Measurements from ENCODE around the gene C10orf120.

C10orf120 gene

GRCh38 chr10:122706467-122706866 is 6.8 kb upstream of the C10orf120 start:
- Histone ChIP-seq H3K4me1 (ENCODE audit: control insufficient read depth, insufficient read depth, low read length) (no peaks in the 10 kb centered on the region), H3K27me3 (ENCODE audit: control insufficient read depth, insufficient read depth, low read length, poor library complexity, severe bottlenecking) (no peaks in the 10 kb centered on the region), H3K36me3 (ENCODE audit: control insufficient read depth, insufficient read depth, low read length) (no peaks in the 10 kb centered on the region), H3K9me3 (ENCODE audit: control insufficient read depth, low read length) (no peaks in the 10 kb centered on the region), H3K27ac (ENCODE audit: insufficient read depth, low read depth, low read length, poor library complexity, severe bottlenecking) (no peak overlapping the region), H3K4me3 (ENCODE audit: insufficient read depth, low read depth, low read length) (no peak overlapping the region)
- 88 to 92% methylated on average over 2 of the region's 2 CpGs for WGBS, 2 experiments

GRCh38 chr10:122703483-122704448 is 4.1 kb upstream of the C10orf120 start:
- Histone ChIP-seq H3K4me1 (ENCODE audit: control insufficient read depth, insufficient read depth, low read length) (no peaks in the 10 kb centered on the region), H3K9me3 (ENCODE audit: control insufficient read depth, low read length) (no peaks in the 10 kb centered on the region), H3K27me3 (ENCODE audit: control insufficient read depth, insufficient read depth, low read length, poor library complexity, severe bottlenecking) (no peaks in the 10 kb centered on the region), H3K36me3 (ENCODE audit: control insufficient read depth, insufficient read depth, low read length) (no peaks in the 10 kb centered on the region), H3K4me3 (ENCODE audit: insufficient read depth, low read depth, low read length) (no peak overlapping the region), H3K27ac (ENCODE audit: insufficient read depth, low read depth, low read length, poor library complexity, severe bottlenecking) (no peak overlapping the region)
- 57 to 59% methylated on average over 8 to 9 of the region's 9 CpGs for WGBS, 2 experiments

GRCh38 chr10:122702275-122702674 is 2.6 kb upstream of the C10orf120 start:
- Histone ChIP-seq H3K4me1 (ENCODE audit: control insufficient read depth, insufficient read depth, low read length) (no peaks in the 10 kb centered on the region), H3K27ac (ENCODE audit: insufficient read depth, low read depth, low read length, poor library complexity, severe bottlenecking) (no peak overlapping the region), H3K27me3 (ENCODE audit: control insufficient read depth, insufficient read depth, low read length, poor library complexity, severe bottlenecking) (no peaks in the 10 kb centered on the region), H3K9me3 (ENCODE audit: control insufficient read depth, low read length) (no peaks in the 10 kb centered on the region), H3K36me3 (ENCODE audit: control insufficient read depth, insufficient read depth, low read length) (no peaks in the 10 kb centered on the region), H3K4me3 (ENCODE audit: insufficient read depth, low read depth, low read length) (no peak overlapping the region)
- 33 to 60% methylated on average over 1 to 2 of the region's 2 CpGs for WGBS, 2 experiments

- H3K4me1 ChIP-seq (ENCODE audit: control insufficient read depth, insufficient read depth, low read length): no peaks in the 10 kb centered on the region
- no peaks in the 10 kb centered on the region for H3K36me3 ChIP-seq (ENCODE audit: control insufficient read depth, insufficient read depth, low read length)
- 73 to 74% methylated on average over 2 of the region's 2 CpGs for WGBS, 2 experiments
Observed at GRCh38 chr10:122701652-122702051, 2.0 kb upstream of the C10orf120 start.

GRCh38 chr10:122696687-122697086 is 3.0 kb downstream of the C10orf120 start:
- Histone ChIP-seq H3K27me3 (ENCODE audit: control insufficient read depth, insufficient read depth, low read length, poor library complexity, severe bottlenecking) (no peaks in the 10 kb centered on the region), H3K4me3 (ENCODE audit: insufficient read depth, low read depth, low read length) (no peak overlapping the region)
- 84 to 94% methylated on average over 1 of the region's 1 CpG for whole genome bisulfite sequencing, 2 experiments

More at GRCh38 chr10:122701652-122702051, 2.0 kb upstream of the C10orf120 start:
- Histone ChIP-seq H3K27me3 (ENCODE audit: control insufficient read depth, insufficient read depth, low read length, poor library complexity, severe bottlenecking) (no peaks in the 10 kb centered on the region), H3K9me3 (ENCODE audit: control insufficient read depth, low read length) (no peaks in the 10 kb centered on the region), H3K4me3 (ENCODE audit: insufficient read depth, low read depth, low read length) (no peak overlapping the region), H3K27ac (ENCODE audit: insufficient read depth, low read depth, low read length, poor library complexity, severe bottlenecking) (no peak overlapping the region)

GRCh38 chr10:122692744-122693143 is 6.9 kb downstream of the C10orf120 start:
- Histone ChIP-seq H3K27ac (ENCODE audit: insufficient read depth, low read depth, low read length, poor library complexity, severe bottlenecking) (no peak overlapping the region), H3K9me3 (ENCODE audit: control insufficient read depth, low read length) (no peaks in the 10 kb centered on the region), H3K4me3 (ENCODE audit: insufficient read depth, low read depth, low read length) (no peak overlapping the region), H3K27me3 (ENCODE audit: control insufficient read depth, insufficient read depth, low read length, poor library complexity, severe bottlenecking) (no peaks in the 10 kb centered on the region), H3K36me3 (ENCODE audit: control insufficient read depth, insufficient read depth, low read length) (no peaks in the 10 kb centered on the region), H3K4me1 (ENCODE audit: control insufficient read depth, insufficient read depth, low read length) (no peaks in the 10 kb centered on the region)
- 83 to 91% methylated on average over 5 of the region's 5 CpGs for WGBS, 2 experiments

More at GRCh38 chr10:122696687-122697086, 3.0 kb downstream of the C10orf120 start:
- Histone ChIP-seq H3K4me1 (ENCODE audit: control insufficient read depth, insufficient read depth, low read length) (no peaks in the 10 kb centered on the region), H3K27ac (ENCODE audit: insufficient read depth, low read depth, low read length, poor library complexity, severe bottlenecking) (no peak overlapping the region), H3K36me3 (ENCODE audit: control insufficient read depth, insufficient read depth, low read length) (no peaks in the 10 kb centered on the region), H3K9me3 (ENCODE audit: control insufficient read depth, low read length) (no peaks in the 10 kb centered on the region)

- H3K9me3 ChIP-seq (ENCODE audit: control insufficient read depth, low read length): no peaks in the 10 kb centered on the region
- no peaks in the 10 kb centered on the region for H3K4me1 ChIP-seq (ENCODE audit: control insufficient read depth, insufficient read depth, low read length)
- H3K4me3 ChIP-seq (ENCODE audit: insufficient read depth, low read depth, low read length): no peak overlapping the region
- no peaks in the 10 kb centered on the region for H3K36me3 ChIP-seq (ENCODE audit: control insufficient read depth, insufficient read depth, low read length)
- H3K27me3 ChIP-seq (ENCODE audit: control insufficient read depth, insufficient read depth, low read length, poor library complexity, severe bottlenecking): no peaks in the 10 kb centered on the region
- no peak overlapping the region for H3K27ac ChIP-seq (ENCODE audit: insufficient read depth, low read depth, low read length, poor library complexity, severe bottlenecking)
- WGBS, 2 experiments: 92% methylated on average over 5 of the region's 6 CpGs
Observed at GRCh38 chr10:122689146-122689820, 10.4 kb downstream of the C10orf120 start.

- WGBS, 2 experiments: 87% methylated on average over 6 of the region's 6 CpGs
- Histone ChIP-seq H3K4me3 (ENCODE audit: insufficient read depth, low read depth, low read length) (no peak overlapping the region), H3K27me3 (ENCODE audit: control insufficient read depth, insufficient read depth, low read length, poor library complexity, severe bottlenecking) (no peaks in the 10 kb centered on the region), H3K4me1 (ENCODE audit: control insufficient read depth, insufficient read depth, low read length) (no peaks in the 10 kb centered on the region), H3K9me3 (ENCODE audit: control insufficient read depth, low read length) (no peaks in the 10 kb centered on the region), H3K36me3 (ENCODE audit: control insufficient read depth, insufficient read depth, low read length) (no peaks in the 10 kb centered on the region), H3K27ac (ENCODE audit: insufficient read depth, low read depth, low read length, poor library complexity, severe bottlenecking) (no peak overlapping the region)
Observed at GRCh38 chr10:122688293-122688989, 11.2 kb downstream of the C10orf120 start.

- no peak overlapping the region for H3K4me3 ChIP-seq (ENCODE audit: insufficient read depth, low read depth, low read length)
- H3K27me3 ChIP-seq (ENCODE audit: control insufficient read depth, insufficient read depth, low read length, poor library complexity, severe bottlenecking): no peaks in the 10 kb centered on the region
- H3K4me1 ChIP-seq (ENCODE audit: control insufficient read depth, insufficient read depth, low read length): no peaks in the 10 kb centered on the region
- no peaks in the 10 kb centered on the region for H3K9me3 ChIP-seq (ENCODE audit: control insufficient read depth, low read length)
- H3K36me3 ChIP-seq (ENCODE audit: control insufficient read depth, insufficient read depth, low read length): no peaks in the 10 kb centered on the region
- no peak overlapping the region for H3K27ac ChIP-seq (ENCODE audit: insufficient read depth, low read depth, low read length, poor library complexity, severe bottlenecking)
- 89 to 98% methylated on average over 4 to 5 of the region's 5 CpGs for WGBS, 2 experiments
Observed at GRCh38 chr10:122682522-122682921, 17.1 kb downstream of the C10orf120 start.

- H3K9me3 ChIP-seq (ENCODE audit: control insufficient read depth, low read length): no peaks in the 10 kb centered on the region
- H3K4me3 ChIP-seq (ENCODE audit: insufficient read depth, low read depth, low read length): no peak overlapping the region
- H3K27ac ChIP-seq (ENCODE audit: insufficient read depth, low read depth, low read length, poor library complexity, severe bottlenecking): no peak overlapping the region
- no peaks in the 10 kb centered on the region for H3K4me1 ChIP-seq (ENCODE audit: control insufficient read depth, insufficient read depth, low read length)
- H3K36me3 ChIP-seq (ENCODE audit: control insufficient read depth, insufficient read depth, low read length): no peaks in the 10 kb centered on the region
- H3K27me3 ChIP-seq (ENCODE audit: control insufficient read depth, insufficient read depth, low read length, poor library complexity, severe bottlenecking): no peaks in the 10 kb centered on the region
Observed at GRCh38 chr10:122678266-122678665, 21.4 kb downstream of the C10orf120 start.
